ENCODE results near the gene G0S2.
A peak's percentile ranks its signal among the peaks of the same experiment; 100 is the strongest.

G0S2 gene

DNA sequence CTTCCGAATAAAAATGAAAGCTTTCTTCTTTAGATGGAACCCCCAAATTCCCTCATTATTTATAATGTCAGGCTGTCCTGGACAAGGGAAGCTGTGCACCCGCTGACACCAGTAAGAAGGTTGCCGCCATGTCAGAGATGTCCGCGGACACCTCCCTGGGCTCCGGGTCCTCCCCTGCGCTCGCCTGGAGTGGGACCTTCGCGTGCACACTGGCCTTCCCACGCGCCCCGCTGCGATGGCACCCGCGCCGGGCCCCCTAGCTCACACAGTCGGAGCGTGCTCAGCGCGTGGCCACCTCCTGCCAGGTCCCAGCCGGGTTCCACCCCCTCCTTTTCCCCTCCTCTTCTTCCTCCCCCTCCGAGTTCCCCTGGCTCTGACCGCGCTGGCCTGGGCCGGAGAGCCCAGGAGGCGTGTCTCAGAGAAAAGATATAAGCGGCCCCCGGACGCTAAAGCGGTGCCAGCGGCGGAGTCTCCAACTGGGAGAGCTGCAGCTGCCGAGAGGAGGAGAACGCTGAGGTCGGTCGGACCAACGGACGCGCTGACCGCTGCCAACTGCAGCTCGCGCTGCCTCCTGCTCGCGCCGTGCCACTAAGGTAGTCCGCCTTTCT, at the start of gene G0S2:
TSS of gene G0S2 (plus strand) at position 456 of the 608 bp plus-strand sequence. CDS start 273 bp downstream, outside the sequence.
- DNase-seq: peak; percentile 32

- no peak for DNase-seq
Observed at GRCh38 chr1:209625791-209626285, 49.4 kb upstream of the G0S2 start.

DNA sequence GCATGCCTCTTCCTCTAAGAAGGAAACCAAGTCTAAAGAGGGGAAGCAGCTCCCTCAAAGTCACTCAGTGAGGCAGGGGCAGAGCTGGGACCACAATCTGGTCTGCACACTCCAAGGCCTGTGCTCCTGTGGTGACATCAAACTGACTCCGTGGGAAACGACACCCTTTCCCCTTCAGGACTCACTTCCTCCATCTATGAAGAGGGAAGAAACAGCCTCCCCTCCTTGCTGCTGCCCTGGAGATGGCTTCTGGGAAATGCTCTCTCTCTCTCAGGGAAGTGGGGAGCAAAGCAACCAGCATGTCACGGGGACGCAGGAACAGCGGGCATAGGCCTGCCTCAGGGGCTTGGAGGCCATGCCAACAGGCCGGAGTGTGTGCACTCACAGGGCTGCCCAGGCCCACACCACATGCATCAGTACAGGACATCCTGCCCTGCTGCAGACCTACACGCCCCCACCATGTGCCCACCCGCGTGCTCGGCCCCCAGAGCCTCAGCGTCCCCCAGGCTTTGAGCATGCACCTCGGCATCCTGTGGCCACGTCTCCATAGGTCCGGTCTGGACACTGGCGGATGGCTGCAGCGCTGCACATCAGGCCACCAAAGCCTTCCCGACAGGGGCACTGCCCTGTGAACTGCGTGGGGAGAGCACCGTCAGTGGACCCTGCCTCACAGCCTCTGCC, 48.7 kb upstream of the G0S2 start:
- DNase-seq: no peak

DNA sequence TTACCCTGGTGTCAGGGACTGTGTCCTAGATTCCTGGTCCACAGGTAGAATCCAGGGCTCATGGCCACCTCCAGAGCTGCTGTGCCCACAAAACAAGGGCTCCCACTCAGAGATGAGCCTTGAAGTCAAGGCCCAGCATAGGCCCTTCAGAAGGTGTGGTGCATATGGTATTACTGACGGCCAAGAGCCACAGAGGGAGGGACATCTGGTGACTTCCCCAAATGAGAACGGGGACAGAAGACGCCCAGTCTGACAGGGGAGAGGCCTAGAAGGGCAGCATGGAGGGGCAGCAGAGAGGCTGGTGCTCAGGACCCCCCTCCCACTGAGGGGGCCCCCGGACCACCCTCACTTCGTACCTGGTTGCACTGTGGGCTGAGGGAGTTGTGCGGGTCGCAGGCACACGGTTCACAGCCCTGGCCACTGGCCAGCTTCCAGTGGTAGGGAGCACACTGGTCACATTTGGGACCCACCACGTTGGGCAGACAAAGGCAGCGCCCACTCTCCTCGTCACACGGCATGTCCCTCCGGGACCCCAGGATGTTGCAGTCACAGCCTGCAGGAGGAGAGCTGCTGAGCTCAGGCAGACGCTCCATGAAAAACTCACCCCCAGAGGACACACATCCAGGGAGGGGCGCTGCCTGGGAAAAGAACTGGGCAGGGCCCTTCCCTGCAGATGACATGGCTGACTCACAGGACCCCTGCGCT, 48.0 kb upstream of the G0S2 start:
- no peak for DNase-seq

- DNase-seq: peak; percentile 85
Observed at GRCh38 chr1:209627732-209628196, 47.4 kb upstream of the G0S2 start.

GRCh38 chr1:209628618-209629299, 46.5 kb upstream of the G0S2 start:
- no peak for DNase-seq

GRCh38 chr1:209629621-209630382, 45.4 kb upstream of the G0S2 start:
- DNase-seq: peak; percentile 72

DNA sequence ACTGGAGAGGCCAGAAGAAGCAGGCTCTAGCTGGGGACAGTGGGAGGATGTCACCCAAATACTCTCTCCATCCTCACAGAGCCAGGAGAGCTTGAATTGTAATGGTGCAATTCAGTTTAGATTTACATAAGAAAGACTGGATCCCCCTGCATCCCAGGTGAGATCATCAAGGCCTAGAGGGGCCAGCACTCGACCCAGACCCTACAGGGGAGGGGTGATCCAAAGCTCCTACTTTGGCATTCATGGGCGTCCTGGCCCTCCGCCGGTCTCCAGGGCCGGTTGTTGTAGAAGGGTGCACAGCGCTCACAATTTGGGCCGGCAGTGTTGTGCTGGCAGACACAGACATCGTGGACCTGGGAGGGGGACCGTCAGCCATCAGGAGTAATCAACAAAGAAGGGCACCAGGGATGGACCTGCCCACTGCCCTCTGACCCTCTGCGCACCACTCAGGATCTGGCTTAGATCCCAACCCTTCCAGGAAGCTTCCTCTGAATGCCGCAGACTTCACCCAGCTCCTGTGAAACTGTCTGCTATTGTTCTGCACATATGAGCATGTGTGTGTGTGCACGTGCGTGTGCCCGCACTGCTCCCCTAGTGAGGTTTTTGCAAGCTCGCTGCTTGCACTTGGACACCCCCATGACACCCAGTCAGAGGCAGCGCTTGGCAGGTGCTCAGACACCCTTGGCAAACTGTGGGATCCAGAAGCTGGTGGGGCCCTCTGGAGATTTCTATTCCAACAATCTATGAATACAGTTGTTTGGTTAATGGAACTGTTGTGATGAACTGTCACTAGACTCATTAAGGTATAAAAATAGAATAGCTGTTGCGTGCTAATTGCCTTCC, 44.6 kb upstream of the G0S2 start:
- DNase-seq: no peak

- no peak for DNase-seq
Observed at GRCh38 chr1:209633335-209633997, 41.7 kb upstream of the G0S2 start.

DNA sequence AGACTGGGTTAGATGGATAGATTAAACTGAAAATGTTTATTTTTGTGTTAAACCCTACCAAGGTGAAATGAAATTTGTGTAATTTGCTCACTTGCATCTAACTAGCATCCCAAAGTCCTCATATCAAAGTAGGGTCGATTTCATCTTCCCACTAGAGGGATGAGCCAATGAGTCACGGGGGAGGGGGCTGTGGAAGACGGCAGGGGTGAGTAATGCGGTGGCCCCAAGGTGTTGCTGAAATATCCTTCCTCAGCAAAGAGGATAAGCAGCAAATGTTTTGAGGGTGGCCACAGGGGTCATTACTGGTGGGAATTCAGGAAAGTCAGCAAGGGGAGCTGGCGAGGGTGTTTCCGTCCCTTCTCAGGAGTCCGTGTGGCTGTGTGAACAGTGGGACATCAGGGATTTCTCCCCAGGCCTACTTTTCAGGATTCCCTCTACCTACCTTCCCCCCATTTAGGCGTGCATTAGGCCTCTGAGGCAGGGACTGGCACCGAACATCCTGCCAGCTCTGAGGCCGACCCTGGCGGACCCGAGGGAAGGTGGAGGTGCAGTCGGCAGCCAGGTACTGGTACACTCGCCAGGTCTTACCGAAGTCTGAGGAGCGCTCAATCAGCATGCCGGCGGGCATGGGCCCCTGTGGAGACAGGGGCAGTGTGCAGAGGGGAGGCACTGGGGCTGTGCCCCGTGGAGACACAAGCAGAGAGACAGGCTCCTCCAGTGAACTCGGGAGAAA, 41.0 kb upstream of the G0S2 start:
- no peak for DNase-seq

GRCh38 chr1:209635850-209636249, 39.4 kb upstream of the G0S2 start:
- DNase-seq: no peak

DNA sequence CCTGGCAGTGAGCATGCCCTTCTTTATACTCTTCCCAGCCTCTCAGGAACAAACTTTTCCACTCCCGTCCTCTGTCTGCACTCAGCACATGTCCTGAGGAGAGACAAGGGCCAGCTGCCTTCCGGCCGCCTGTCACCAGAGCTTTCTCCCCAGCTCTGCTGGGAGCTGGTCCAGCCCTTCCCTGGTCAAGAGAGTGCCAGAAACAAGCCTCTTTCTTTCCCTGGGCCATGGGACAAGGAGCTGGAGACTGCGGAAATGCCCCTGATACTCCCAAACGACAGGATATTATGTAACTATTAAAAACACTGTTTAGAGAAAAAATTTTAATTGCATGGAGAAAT, 33.4 kb upstream of the G0S2 start:
- peak; percentile 89 for DNase-seq

DNA sequence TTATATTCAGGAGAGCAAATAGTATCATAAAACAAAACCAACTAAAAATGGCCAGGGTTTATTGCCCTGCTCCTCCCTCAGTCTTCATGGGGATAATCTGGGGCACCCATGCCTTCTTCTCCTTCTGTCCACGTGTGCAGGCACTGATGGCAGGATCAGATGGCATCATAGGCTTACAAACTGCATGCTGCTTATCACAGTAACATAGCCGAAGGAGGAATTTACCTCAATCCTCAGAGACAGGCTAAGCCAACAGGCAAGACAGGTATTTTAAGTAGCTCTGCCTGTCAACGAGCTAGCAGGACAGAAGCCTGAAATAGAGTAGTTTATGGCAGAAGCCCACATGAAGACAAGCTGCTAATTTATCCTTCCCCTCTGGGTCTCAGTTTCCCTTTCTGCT, 32.4 kb upstream of the G0S2 start:
- no peak for DNase-seq

DNA sequence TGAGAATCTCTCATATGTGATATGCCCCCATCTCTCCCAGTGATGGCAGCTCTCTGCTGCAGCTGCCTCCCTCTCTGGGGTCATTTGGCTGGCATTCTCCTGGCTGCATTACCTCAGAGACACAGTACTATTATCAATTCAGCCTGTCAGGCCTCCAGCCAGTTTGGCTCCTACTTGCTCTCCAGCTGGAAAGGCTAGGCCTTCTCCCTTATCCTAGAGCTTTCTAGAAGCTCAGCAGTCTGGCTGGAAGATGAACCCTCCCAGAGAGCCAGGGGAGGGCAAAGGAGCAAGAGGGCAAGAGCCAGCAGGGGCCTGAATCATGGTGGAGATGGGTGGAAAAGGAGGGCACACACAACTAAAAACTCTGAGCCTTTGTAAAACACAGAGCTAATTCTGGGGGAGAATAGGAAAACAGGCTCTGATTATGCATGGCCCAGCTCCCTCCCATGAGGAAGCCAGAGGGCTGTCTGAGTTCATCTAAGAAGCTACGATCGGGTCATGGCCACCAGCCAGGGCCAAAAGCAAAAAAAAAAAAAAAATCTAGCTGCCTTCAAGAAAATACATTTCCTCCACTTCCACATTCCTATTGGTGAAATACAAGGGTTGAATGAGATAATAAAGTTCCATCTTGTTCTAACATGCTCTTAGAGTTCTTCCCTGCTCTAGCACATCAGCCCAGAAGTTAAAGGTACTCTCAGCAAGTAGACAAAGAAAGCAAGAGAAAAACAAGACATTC, 31.8 kb upstream of the G0S2 start:
- DNase-seq: peak; percentile 85

DNA sequence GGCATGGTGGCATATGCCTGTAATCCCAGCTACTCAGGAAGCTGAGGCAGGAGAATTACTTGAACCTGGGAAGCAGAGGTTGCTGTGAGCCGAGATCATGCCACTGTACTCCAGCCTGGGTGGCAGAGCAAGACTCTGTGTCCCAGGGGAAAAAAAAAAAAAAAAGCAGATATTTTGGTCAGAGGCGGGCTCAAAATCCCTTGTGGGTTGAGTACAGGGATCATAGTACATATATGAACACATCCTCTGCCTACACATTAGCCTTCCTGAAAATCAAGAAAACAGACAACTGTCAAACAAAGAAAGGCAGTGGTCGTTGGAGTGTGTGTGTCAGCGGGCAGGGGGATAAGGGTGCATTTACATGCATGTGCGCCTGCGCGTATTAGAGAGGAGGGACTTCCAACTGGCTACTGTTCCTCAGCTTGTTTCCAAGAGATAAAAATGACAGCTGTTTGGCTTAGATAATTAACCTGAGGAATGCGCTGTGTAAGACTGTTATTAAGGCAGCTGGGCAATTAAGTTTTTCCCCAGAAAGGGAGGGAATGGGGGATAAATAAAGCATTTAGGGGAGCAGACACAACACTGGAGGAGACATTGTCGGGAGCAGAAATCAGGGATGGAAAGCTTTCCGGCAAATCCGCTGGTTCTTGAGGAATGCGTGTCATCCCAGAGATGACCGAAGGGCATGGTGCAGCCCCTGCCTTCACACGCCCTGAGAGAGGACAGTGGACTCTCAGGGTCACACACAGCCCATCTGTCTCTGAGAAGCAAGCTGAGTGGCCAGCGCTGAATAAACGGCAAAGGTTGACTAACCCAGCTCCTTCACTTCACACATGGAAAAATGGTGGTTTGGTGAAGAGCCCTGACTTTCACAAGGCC, 29.4 kb upstream of the G0S2 start:
- DNase-seq: no peak

DNA sequence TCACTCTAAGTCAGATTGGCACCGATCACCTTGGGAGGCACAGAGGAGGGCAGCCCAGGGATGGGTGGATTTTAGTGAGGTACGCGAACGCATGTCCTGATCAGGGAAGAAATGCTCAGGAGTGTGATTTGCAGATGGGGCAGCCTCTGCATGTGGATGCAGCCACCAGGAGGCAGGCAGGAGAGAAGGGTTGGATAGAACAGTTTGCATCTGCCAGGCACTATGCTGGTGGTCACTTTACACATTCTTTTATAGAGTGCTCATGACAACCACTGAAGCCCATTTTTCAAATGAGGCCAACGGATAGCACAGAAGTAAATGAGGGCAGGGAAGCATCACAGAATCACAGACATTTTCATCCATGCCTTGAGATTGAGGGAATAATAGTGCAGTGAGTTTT, 28.7 kb upstream of the G0S2 start:
- no peak for DNase-seq

DNA sequence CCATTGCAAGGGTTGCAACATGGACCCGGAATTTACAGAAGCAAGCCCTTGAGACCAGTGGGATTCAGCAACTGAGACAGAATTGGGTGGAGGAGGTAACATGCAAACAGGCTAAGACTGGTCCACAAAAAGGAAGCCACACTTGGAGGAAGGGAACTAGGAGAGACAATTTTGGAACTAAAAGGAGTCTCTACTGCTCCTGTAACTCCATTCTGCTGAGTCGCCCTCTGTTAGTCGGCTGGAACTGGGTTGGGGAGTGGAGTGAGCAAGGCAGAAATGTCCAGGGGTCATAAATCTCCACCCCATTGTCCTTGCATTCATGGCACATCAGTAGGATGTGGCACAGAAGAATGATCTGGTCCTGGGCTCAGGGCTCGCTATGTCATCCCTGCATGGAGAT, 28.1 kb upstream of the G0S2 start:
- DNase-seq: no peak

DNA sequence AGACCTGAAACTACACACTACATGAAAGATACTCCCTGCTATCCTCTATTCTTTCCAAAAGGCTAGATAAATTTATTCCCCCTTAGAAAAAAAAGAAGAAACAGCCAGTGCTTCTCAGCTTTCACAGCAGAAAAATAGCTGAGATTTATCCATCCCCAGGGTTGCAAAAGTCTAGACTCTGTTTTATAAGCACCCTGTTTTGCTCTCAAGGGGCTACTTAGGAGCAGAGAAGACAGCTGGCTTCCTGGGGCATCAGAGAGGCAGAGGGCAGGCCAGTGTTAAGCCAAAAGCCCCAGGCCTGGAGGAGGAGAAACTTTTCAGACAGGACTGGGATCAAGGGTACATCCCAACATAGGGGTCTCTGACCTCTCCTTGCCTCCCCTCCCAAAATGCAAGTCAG, 26.9 kb upstream of the G0S2 start:
- DNase-seq: no peak

Measured in midbrain (tissue), 1 donor.